Tibial artery (tissue), 4 donors: Measurements from ENCODE around the gene GRID2.

Source experiments
- DNase-seq, 2 donors: peaks; one replicate each; pipeline ENCODE4 v3.0.0-alpha.2; 2019
- H3K27ac ChIP-seq, 2 donors: fragments of 200-600 bp; sonication (generic) in 1 of 2; 1 replicate in 1 of 2; 2 replicates in 1 of 2; pipeline ENCODE4 v1.5.1; 2018 to 2019; ENCODE audit warnings: mild to moderate bottlenecking in 1 of 2
- H3K27me3 ChIP-seq, 2 donors: fragments of 200-600 bp; sonication (generic) in 1 of 2; one replicate each; pipeline versions ENCODE4 v1.5.1 to v1.6.0; 2016 to 2019
- H3K36me3 ChIP-seq, 3 donors: fragments of 200-600 bp; sonication (generic) in 2 of 3; one replicate each; pipeline ENCODE4 v1.5.1; 2016 to 2019; ENCODE audit warnings: mild to moderate bottlenecking in 2 of 3
- H3K4me1 ChIP-seq, 4 donors: fragments of 200-600 bp; sonication (generic) in 2 of 4; 1 replicate in 3 of 4; 2 replicates in 1 of 4; pipeline ENCODE4 v1.5.1; 2016 to 2019
- H3K4me3 ChIP-seq, 2 donors: fragments of 200-600 bp; sonication (generic) in 1 of 2; 1 replicate in 1 of 2; 2 replicates in 1 of 2; pipeline ENCODE4 v1.5.1; 2018 to 2019; ENCODE audit warnings: mild to moderate bottlenecking in 2 of 2
- H3K9me3 ChIP-seq, 3 donors: fragments of 200-600 bp; sonication (generic) in 1 of 3; one replicate each; pipeline ENCODE4 v1.5.1; 2016 to 2019
- CTCF ChIP-seq, 2 experiments: fragments of 200-600 bp in 1 of 2; fragments of 450-650 bp in 1 of 2; IDR thresholded peaks; one replicate each; pipeline ENCODE4 v1.5.1; 2017 to 2019; ENCODE audit warnings: antibody characterized with exemption in 2 of 2, mild to moderate bottlenecking in 1 of 2, moderate library complexity in 1 of 2
- intact Hi-C: fragments of 100-400 bp; cut with DNase I; formaldehyde crosslinking; loops from one replicate; pipeline ENCODE4 v1.15.0; 2023; ENCODE audit warnings: low total_unique reads

Gene GRID2

GRCh38 chr4:92521941-92522340 is 218.2 kb downstream of the GRID2 start:
- no peak for TF ChIP-seq CTCF (IDR thresholded peaks at IDR 0.05)
- Histone ChIP-seq H3K4me1 (no peaks in the 10 kb centered on the region), H3K27me3 (no peaks in the 10 kb centered on the region), H3K27ac (no peak overlapping the region), H3K36me3 (no peaks in the 10 kb centered on the region), H3K4me3 (no peak overlapping the region), H3K9me3 (no peaks in the 10 kb centered on the region)
- DNase-seq = no peak
- intact Hi-C loops = no loop called here

- DNase-seq = no peak
- TF ChIP-seq CTCF (IDR thresholded peaks at IDR 0.05) = no peak
- intact Hi-C loops = no loop called here
- H3K27me3 ChIP-seq = no peaks in the 10 kb centered on the region
- H3K9me3 ChIP-seq = no peaks in the 10 kb centered on the region
- H3K27ac ChIP-seq = no peak overlapping the region
- H3K4me3 ChIP-seq = no peak overlapping the region
- no peaks in the 10 kb centered on the region for H3K36me3 ChIP-seq
- no peaks in the 10 kb centered on the region for H3K4me1 ChIP-seq
These were observed 218.6 kb downstream of the GRID2 start for GRCh38 chr4:92522356-92522755.

GRCh38 chr4:92524131-92524530 is 220.4 kb downstream of the GRID2 start:
- no peak overlapping the region for H3K4me3 ChIP-seq
- TF ChIP-seq CTCF (IDR thresholded peaks at IDR 0.05) = no peak
- intact Hi-C loops = no loop called here
- no peaks in the 10 kb centered on the region for H3K4me1 ChIP-seq
- no peak overlapping the region for H3K27ac ChIP-seq
- no peaks in the 10 kb centered on the region for H3K36me3 ChIP-seq
- no peaks in the 10 kb centered on the region for H3K27me3 ChIP-seq
- H3K9me3 ChIP-seq = no peaks in the 10 kb centered on the region
- no peak for DNase-seq

GRCh38 chr4:92528541-92528940 is 224.8 kb downstream of the GRID2 start:
- H3K4me3 ChIP-seq = no peak overlapping the region
- intact Hi-C loops = no loop called here
- DNase-seq = no peak

GRCh38 chr4:92529510-92529909 is 225.7 kb downstream of the GRID2 start:
- Histone ChIP-seq H3K27ac (no peak overlapping the region), H3K9me3 (no peaks in the 10 kb centered on the region), H3K4me3 (no peak overlapping the region), H3K4me1 (no peaks in the 10 kb centered on the region), H3K27me3 (no peaks in the 10 kb centered on the region), H3K36me3 (no peaks in the 10 kb centered on the region)
- intact Hi-C loops = no loop called here
- no peak for DNase-seq
- no peak for TF ChIP-seq CTCF (IDR thresholded peaks at IDR 0.05)

More at GRCh38 chr4:92528541-92528940, 224.8 kb downstream of the GRID2 start:
- Histone ChIP-seq H3K27me3 (no peaks in the 10 kb centered on the region), H3K9me3 (no peaks in the 10 kb centered on the region), H3K27ac (no peak overlapping the region), H3K36me3 (no peaks in the 10 kb centered on the region), H3K4me1 (no peaks in the 10 kb centered on the region)
- TF ChIP-seq CTCF (IDR thresholded peaks at IDR 0.05) = no peak

- Histone ChIP-seq H3K4me3 (no peak overlapping the region), H3K36me3 (no peaks in the 10 kb centered on the region), H3K27ac (no peak overlapping the region), H3K4me1 (no peaks in the 10 kb centered on the region), H3K9me3 (no peaks in the 10 kb centered on the region), H3K27me3 (no peaks in the 10 kb centered on the region)
- no peak for TF ChIP-seq CTCF (IDR thresholded peaks at IDR 0.05)
- no peak for DNase-seq
- intact Hi-C loops = no loop called here
These were observed 231.8 kb downstream of the GRID2 start for GRCh38 chr4:92535599-92535998.
